Transverse colon (tissue), 4 donors: Measurements from ENCODE around the gene MCC.

Source experiments
- POLR2A ChIP-seq: fragments of 450-650 bp; IDR thresholded peaks from one replicate; pipeline ENCODE4 v1.6.1; 2016; ENCODE audit warnings: antibody characterized with exemption, mild to moderate bottlenecking, moderate library complexity
- POLR2AphosphoS5 ChIP-seq, 3 donors: sonication (generic); formaldehyde crosslinking; IDR thresholded peaks; one replicate each; pipeline ENCODE4 v1.6.1; 2016; ENCODE audit warnings: antibody characterized with exemption in 3 of 3
- TF ChIP-seq, protein P1 (sequence below), 5 experiments: fragments of 200-600 bp in 3 of 5; fragments of 450-650 bp in 2 of 5; sonication (generic) in 3 of 5; IDR thresholded peaks; 1 replicate in 2 of 5; 2 replicates in 3 of 5; pipeline ENCODE4 v1.5.1; 2016 to 2017; ENCODE audit warnings: antibody characterized with exemption in 5 of 5, inconsistent platforms in 3 of 5, mild to moderate bottlenecking in 2 of 5, moderate library complexity in 1 of 5

- no peak for TF ChIP-seq POLR2AphosphoS5 (IDR thresholded peaks at IDR 0.05)
- no peak for TF ChIP-seq POLR2A
- TF ChIP-seq, protein P1, sequence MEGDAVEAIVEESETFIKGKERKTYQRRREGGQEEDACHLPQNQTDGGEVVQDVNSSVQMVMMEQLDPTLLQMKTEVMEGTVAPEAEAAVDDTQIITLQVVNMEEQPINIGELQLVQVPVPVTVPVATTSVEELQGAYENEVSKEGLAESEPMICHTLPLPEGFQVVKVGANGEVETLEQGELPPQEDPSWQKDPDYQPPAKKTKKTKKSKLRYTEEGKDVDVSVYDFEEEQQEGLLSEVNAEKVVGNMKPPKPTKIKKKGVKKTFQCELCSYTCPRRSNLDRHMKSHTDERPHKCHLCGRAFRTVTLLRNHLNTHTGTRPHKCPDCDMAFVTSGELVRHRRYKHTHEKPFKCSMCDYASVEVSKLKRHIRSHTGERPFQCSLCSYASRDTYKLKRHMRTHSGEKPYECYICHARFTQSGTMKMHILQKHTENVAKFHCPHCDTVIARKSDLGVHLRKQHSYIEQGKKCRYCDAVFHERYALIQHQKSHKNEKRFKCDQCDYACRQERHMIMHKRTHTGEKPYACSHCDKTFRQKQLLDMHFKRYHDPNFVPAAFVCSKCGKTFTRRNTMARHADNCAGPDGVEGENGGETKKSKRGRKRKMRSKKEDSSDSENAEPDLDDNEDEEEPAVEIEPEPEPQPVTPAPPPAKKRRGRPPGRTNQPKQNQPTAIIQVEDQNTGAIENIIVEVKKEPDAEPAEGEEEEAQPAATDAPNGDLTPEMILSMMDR (IDR thresholded peaks at IDR 0.05), result no peak
Observed at GRCh38 chr5:113157886-113158285, 330.4 kb downstream of the MCC start.
